Measurements from ENCODE around the gene TFR2. TPM values are rescaled to one million over a fixed set of nuclear protein-coding genes. Genes with fewer than 3 reads are reported as not detected.

TFR2 gene
- total and polyA plus RNA-seq, 2 of the 13 experiments (the other 11 are each of a cell fraction or from before 2014, with no cell fraction given): 36.9 to 64.2 TPM

DNA sequence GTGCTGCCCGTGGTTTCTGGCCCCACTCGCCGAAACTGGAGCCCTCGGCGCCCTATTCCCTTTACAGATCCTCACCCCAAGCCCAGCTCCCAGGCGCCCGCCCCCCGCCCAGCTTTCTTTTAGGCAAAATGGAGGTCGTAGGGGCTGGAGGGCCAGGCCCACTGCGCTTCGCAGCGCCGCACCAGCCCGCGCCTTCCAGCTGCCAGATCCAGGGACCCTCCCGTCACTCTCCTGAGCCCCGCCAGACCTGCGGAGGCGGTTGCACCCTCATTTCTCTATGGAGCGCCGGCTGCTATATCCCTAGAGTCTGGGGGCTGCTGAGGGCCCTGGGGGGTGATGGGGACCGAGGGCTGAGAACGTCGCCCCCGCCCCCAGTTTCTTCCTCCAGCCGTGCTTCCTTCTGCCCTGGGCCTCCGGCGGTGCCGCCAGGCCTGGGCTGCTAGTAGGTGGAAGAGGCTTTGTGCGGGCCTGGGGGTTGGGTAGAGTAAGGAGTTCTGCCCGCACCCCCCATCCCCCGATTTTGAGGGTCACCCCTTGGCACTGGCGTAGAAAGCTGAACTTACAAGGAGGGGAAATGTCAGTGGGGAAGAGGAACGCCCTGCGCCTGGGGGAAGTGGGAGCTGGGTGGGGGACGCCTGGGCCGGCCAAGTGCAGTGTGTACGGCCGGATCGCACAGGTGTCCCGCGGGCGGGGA is 33.2 kb upstream of the TFR2 start (continued):
- TF ChIP-seq, protein P1, sequence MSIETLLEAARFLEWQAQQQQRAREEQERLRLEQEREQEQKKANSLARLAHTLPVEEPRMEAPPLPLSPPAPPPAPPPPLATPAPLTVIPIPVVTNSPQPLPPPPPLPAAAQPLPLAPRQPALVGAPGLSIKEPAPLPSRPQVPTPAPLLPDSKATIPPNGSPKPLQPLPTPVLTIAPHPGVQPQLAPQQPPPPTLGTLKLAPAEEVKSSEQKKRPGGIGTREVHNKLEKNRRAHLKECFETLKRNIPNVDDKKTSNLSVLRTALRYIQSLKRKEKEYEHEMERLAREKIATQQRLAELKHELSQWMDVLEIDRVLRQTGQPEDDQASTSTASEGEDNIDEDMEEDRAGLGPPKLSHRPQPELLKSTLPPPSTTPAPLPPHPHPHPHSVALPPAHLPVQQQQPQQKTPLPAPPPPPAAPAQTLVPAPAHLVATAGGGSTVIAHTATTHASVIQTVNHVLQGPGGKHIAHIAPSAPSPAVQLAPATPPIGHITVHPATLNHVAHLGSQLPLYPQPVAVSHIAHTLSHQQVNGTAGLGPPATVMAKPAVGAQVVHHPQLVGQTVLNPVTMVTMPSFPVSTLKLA (IDR thresholded peaks at IDR 0.05): no peak
- TF ChIP-seq, protein P2, sequence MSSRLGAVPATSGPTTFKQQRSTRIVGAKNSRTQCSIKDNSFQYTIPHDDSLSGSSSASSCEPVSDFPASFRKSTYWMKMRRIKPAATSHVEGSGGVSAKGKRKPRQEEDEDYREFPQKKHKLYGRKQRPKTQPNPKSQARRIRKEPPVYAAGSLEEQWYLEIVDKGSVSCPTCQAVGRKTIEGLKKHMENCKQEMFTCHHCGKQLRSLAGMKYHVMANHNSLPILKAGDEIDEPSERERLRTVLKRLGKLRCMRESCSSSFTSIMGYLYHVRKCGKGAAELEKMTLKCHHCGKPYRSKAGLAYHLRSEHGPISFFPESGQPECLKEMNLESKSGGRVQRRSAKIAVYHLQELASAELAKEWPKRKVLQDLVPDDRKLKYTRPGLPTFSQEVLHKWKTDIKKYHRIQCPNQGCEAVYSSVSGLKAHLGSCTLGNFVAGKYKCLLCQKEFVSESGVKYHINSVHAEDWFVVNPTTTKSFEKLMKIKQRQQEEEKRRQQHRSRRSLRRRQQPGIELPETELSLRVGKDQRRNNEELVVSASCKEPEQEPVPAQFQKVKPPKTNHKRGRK (CRISPR knock-in tag; IDR thresholded peaks at IDR 0.05): no peak
- TF ChIP-seq ZNF841 (CRISPR knock-in tag; IDR thresholded peaks at IDR 0.05; ENCODE audit: borderline replicate concordance): no peak
- no peak for TF ChIP-seq KLF6 (CRISPR knock-in tag; IDR thresholded peaks at IDR 0.05)
- TF ChIP-seq TBP (CRISPR knock-in tag; IDR thresholded peaks at IDR 0.05): no peak
- no peak for TF ChIP-seq SPEN (CRISPR knock-in tag; IDR thresholded peaks at IDR 0.05; ENCODE audit: low read depth)
- TF ChIP-seq, protein P3, sequence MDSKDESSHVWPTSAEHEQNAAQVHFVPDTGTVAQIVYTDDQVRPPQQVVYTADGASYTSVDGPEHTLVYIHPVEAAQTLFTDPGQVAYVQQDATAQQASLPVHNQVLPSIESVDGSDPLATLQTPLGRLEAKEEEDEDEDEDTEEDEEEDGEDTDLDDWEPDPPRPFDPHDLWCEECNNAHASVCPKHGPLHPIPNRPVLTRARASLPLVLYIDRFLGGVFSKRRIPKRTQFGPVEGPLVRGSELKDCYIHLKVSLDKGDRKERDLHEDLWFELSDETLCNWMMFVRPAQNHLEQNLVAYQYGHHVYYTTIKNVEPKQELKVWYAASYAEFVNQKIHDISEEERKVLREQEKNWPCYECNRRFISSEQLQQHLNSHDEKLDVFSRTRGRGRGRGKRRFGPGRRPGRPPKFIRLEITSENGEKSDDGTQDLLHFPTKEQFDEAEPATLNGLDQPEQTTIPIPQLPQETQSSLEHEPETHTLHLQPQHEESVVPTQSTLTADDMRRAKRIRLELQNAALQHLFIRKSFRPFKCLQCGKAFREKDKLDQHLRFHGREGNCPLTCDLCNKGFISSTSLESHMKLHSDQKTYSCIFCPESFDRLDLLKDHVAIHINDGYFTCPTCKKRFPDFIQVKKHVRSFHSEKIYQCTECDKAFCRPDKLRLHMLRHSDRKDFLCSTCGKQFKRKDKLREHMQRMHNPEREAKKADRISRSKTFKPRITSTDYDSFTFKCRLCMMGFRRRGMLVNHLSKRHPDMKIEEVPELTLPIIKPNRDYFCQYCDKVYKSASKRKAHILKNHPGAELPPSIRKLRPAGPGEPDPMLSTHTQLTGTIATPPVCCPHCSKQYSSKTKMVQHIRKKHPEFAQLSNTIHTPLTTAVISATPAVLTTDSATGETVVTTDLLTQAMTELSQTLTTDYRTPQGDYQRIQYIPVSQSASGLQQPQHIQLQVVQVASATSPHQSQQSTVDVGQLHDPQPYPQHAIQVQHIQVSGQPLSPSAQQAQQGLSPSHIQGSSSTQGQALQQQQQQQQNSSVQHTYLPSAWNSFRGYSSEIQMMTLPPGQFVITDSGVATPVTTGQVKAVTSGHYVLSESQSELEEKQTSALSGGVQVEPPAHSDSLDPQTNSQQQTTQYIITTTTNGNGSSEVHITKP (CRISPR knock-in tag; IDR thresholded peaks at IDR 0.05; ENCODE audit: low read depth): no peak
- no peak for TF ChIP-seq ZFP82 (CRISPR knock-in tag; IDR thresholded peaks at IDR 0.05; ENCODE audit: borderline replicate concordance)
- TF ChIP-seq, protein P4, sequence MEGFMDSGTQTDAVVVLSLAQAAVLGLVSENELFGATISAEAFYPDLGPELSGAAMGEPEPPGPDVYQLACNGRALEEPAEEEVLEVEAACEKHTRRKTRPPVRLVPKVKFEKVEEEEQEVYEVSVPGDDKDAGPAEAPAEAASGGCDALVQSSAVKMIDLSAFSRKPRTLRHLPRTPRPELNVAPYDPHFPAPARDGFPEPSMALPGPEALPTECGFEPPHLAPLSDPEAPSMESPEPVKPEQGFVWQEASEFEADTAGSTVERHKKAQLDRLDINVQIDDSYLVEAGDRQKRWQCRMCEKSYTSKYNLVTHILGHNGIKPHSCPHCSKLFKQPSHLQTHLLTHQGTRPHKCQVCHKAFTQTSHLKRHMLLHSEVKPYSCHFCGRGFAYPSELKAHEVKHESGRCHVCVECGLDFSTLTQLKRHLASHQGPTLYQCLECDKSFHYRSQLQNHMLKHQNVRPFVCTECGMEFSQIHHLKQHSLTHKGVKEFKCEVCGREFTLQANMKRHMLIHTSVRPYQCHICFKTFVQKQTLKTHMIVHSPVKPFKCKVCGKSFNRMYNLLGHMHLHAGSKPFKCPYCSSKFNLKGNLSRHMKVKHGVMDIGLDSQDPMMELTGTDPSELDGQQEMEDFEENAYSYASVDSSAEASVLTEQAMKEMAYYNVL (CRISPR knock-in tag; IDR thresholded peaks at IDR 0.05; ENCODE audit: borderline replicate concordance): no peak
